PC-3 (cell line): Measurements from ENCODE around the gene PRKRIP1. TPM values are rescaled to one million over a fixed set of nuclear protein-coding genes. Genes with fewer than 3 reads are reported as not detected.

Experiments
- ATAC-seq: fragments of 200-7000 bp; cut with Tn5 transposase; 2 replicates; pipeline ENCODE4 v1.9.1; 2020; ENCODE audit warnings: mild to moderate bottlenecking, moderate library complexity
- BruUV-seq: library from RNA; stranded (reverse); fragments of 400-500 nt; replicated peaks from 2 replicates; lab custom pipeline; 2021; lab: Mats Ljungman, UMichigan
- CTCF ChIA-PET: fragments of 300-600 bp; sonication (Branson Sonifier 250); formaldehyde crosslinking; loops from one replicate; lab custom pipeline; 2022; ENCODE audit warnings: antibody characterized with exemption; lab: Charles Lee
- POLR2A ChIA-PET: fragments of 300-600 bp; sonication (Branson Sonifier 250); formaldehyde crosslinking; loops from one replicate; lab custom pipeline; 2022; ENCODE audit warnings: antibody characterized with exemption; ENCODE audit not compliant: unreplicated experiment; lab: Charles Lee
- DNase-seq: peaks from one replicate; pipeline ENCODE4 v3.0.0-alpha.2; 2015
- H2AFZ ChIP-seq: fragments of 300-600 bp; sonication (generic); 2 replicates; pipeline ENCODE4 v1.6.0; 2016; ENCODE audit warnings: antibody characterized with exemption, low read length
- H3F3A ChIP-seq: fragments of 300-600 bp; sonication (generic); one replicate; pipeline ENCODE4 v1.6.0; 2017; ENCODE audit warnings: antibody characterized with exemption, low read length, control low read depth, mild to moderate bottlenecking; ENCODE audit not compliant: unreplicated experiment
- H3K27ac ChIP-seq: fragments of 300-600 bp; sonication (generic); 2 replicates; pipeline ENCODE4 v1.5.1; 2016; ENCODE audit warnings: mild to moderate bottlenecking, low read length
- H3K27me3 ChIP-seq: fragments of 300-600 bp; sonication (generic); 2 replicates; pipeline ENCODE4 v1.6.1; 2016; ENCODE audit warnings: low read length, mixed read lengths
- H3K36me3 ChIP-seq: fragments of 300-600 bp; sonication (generic); 2 replicates; pipeline ENCODE4 v1.6.1; 2016; ENCODE audit warnings: low read depth, mixed run types, low read length, mixed read lengths
- H3K4me1 ChIP-seq: fragments of 300-600 bp; sonication (generic); 2 replicates; pipeline ENCODE4 v1.5.1; 2016; ENCODE audit warnings: low read length; ENCODE audit not compliant: insufficient read depth
- H3K4me2 ChIP-seq: fragments of 300-600 bp; sonication (generic); 2 replicates; pipeline ENCODE4 v1.6.0; 2016; ENCODE audit warnings: low read length
- H3K4me3 ChIP-seq: fragments of 300-600 bp; sonication (generic); 2 replicates; pipeline ENCODE4 v1.5.1; 2016; ENCODE audit warnings: mild to moderate bottlenecking, low read length, mixed read lengths
- H3K79me2 ChIP-seq: fragments of 300-600 bp; sonication (generic); 2 replicates; pipeline ENCODE4 v1.6.1; 2017; ENCODE audit warnings: low read length, mixed read lengths
- H3K9ac ChIP-seq: fragments of 300-600 bp; sonication (generic); 2 replicates; pipeline ENCODE4 v1.6.0; 2016; ENCODE audit warnings: mild to moderate bottlenecking, low read length
- H3K9me2 ChIP-seq: fragments of 300-600 bp; sonication (generic); replicated peaks from 2 replicates; pipeline ENCODE4 v1.6.1; 2016; ENCODE audit warnings: mixed run types, low read length, mixed read lengths
- H3K9me3 ChIP-seq: fragments of 300-600 bp; sonication (generic); 2 replicates; pipeline ENCODE4 v1.6.1; 2016; ENCODE audit warnings: low read length, mixed read lengths
- H4K20me1 ChIP-seq: fragments of 300-600 bp; sonication (generic); 2 replicates; pipeline ENCODE4 v1.6.1; 2016; ENCODE audit warnings: low read length, mixed read lengths
- EZH2 ChIP-seq: fragments of 300-600 bp; sonication (generic); IDR thresholded peaks from one replicate; pipeline ENCODE4 v1.6.1; 2017; ENCODE audit warnings: antibody characterized with exemption, mild to moderate bottlenecking, low read length; ENCODE audit not compliant: unreplicated experiment
- EZH2phosphoT487 ChIP-seq: fragments of 300-600 bp; sonication (generic); IDR thresholded peaks from 2 replicates; pipeline ENCODE4 v1.6.1; 2018; ENCODE audit warnings: mild to moderate bottlenecking, antibody characterized with exemption, low read length, borderline replicate concordance
- intact Hi-C: fragments of 100-400 bp; cut with micrococcal nuclease; formaldehyde crosslinking; loops from 2 replicates; pipeline ENCODE4 v1.9.0; 2023
- total RNA-seq: library from RNA; depleted of rRNA; stranded (reverse); fragments of >200 nt; gene quantifications from 2 replicates; pipeline ENCODE4 v1.2.3, GENCODE V29; 2014
- TF ChIP-seq, protein P1 (sequence below): fragments of 300-600 bp; sonication (generic); conservative IDR thresholded peaks from 2 replicates; pipeline ENCODE4 v1.5.1; 2017; ENCODE audit warnings: antibody characterized with exemption, low read depth, mild to moderate bottlenecking, low read length

Gene PRKRIP1
- total RNA-seq, 1 experiment from 2014 or later: 28.9 TPM

DNA sequence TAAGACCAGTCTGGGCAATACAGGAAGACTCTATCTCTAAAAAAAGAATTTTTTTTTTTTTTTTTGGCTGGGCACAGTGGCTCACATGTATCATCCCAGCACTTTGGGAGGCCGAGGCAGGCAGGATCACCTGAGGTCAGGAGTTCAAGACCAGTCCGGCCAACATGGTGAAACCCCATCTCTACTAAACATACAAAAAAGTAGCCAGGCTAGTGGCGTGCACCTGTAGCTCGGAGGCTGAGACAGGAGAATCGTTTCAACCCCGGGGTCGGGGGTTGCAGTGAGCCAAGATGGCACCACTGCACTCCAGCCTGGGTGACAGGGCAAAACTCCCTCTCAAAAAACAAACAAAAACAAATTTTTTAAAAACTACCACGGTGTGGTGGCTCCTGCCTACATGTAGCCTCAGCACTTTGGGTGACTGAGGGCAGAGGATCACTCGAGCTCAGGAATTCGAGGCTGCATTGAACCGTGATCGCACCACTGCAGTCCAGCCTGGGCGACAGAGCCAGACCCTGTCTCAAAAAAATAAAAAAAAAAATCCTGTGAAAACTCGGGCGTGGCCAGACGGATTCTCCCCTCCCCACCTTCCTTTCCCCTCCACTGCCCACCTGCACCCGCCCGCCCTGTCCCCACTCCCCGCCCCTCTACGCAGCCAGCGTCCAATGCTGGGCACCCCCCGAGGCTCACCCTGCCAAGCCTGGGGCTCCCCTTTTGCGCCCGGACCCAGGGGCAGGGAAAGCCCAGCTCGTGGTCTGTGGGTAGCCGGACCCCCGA, 36.5 kb downstream of the PRKRIP1 start:
- peak overlapping the region; percentile 63; the same call in 1 of the 2 replicates for H2AFZ ChIP-seq
- no TSS peak for BruUV-seq
- H3K27ac ChIP-seq: no peak overlapping the region

DNA sequence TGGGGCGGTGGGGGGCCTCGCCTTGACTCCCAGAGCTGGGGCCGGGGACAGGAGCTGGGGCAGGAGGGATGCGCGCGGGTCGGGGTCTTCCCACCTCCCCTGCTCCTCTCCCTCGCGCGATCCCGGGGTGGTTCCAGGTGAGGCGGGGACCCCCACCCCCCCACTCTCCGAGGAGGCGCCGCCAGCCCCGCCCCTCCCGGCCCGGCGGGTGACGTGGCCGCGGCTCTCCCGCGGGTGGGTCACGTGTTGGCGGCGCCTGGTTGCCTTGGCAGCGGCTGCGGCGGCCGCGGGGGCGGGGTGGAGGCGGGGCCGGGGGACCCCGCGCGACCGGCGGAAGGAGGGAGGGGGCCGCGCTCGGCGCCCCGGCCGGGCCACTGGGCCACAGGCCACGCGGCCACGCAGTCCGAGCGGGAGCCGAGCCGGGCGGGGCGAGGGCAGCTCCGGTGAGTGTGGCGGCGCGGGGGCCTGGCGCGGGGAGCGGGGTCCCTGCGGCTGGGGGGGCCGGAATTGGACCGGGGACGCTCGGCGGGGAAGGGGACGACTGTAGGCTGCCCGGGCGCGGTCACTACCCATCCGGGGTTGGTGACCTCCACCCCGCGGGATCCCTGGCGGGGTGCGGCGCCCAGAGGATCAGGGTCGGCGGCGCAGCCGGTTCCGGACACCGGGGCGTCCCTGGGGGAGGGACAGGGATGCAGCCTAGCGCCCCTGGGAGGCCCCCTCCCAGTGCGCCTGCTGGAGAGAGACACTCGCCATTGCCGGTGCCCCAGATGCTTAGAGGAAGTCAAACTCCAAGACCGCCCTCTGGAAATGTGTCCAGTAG, 37.3 kb downstream of the PRKRIP1 start, which contains the start of gene ORAI2:
TSS of gene ORAI2 (plus strand) at position 357 of the 820 bp plus-strand sequence. CDS start 5,382 bp downstream, outside the sequence.
- H3K4me2 ChIP-seq: peak within 1 kb of the TSS; percentile 94
- H3K36me3 ChIP-seq: no peaks in the 10 kb centered on the region
- no TSS peak for BruUV-seq
- peaks cover 6% of the 10 kb centered on the region for H3F3A ChIP-seq
- ChIA-PET POLR2A (interaction anchor here (0.6 kb wide), 2 partner anchors 17 to 227 kb away, joined by 3 to 6 read pairs; no protein-coding TSS in a partner anchor), CTCF (interaction anchor here (0.6 kb wide), 1 partner anchor 17 kb away, joined by 6 read pairs; no protein-coding TSS in a partner anchor)
- no peaks in the 10 kb centered on the region for H3K79me2 ChIP-seq
- DNase-seq: peak; percentile 58
- no peaks in the 10 kb centered on the region for H3K9me3 ChIP-seq
- no peaks in the 10 kb centered on the region for H3K9me2 ChIP-seq
- TF ChIP-seq EZH2 (no peak), EZH2phosphoT487 (no peak)
- TF ChIP-seq, protein P1, sequence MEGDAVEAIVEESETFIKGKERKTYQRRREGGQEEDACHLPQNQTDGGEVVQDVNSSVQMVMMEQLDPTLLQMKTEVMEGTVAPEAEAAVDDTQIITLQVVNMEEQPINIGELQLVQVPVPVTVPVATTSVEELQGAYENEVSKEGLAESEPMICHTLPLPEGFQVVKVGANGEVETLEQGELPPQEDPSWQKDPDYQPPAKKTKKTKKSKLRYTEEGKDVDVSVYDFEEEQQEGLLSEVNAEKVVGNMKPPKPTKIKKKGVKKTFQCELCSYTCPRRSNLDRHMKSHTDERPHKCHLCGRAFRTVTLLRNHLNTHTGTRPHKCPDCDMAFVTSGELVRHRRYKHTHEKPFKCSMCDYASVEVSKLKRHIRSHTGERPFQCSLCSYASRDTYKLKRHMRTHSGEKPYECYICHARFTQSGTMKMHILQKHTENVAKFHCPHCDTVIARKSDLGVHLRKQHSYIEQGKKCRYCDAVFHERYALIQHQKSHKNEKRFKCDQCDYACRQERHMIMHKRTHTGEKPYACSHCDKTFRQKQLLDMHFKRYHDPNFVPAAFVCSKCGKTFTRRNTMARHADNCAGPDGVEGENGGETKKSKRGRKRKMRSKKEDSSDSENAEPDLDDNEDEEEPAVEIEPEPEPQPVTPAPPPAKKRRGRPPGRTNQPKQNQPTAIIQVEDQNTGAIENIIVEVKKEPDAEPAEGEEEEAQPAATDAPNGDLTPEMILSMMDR: no peak
- intact Hi-C loops: no loop called here
- peak; percentile 49 for ATAC-seq
- H3K4me1 ChIP-seq: peaks cover 15% of the 10 kb centered on the region
- H3K27ac ChIP-seq: no peak within 1 kb of the TSS
- H2AFZ ChIP-seq: peak within 1 kb of the TSS; percentile 84
- H3K9ac ChIP-seq: peak within 1 kb of the TSS; percentile 75
- H3K27me3 ChIP-seq: no peaks in the 10 kb centered on the region
- H4K20me1 ChIP-seq: no peaks in the 10 kb centered on the region
- peak within 1 kb of the TSS; percentile 82 for H3K4me3 ChIP-seq

More for the DNA sequence above, 36.5 kb downstream of the PRKRIP1 start:
- H3K4me3 ChIP-seq: peak overlapping the region; percentile 52
- H3K36me3 ChIP-seq: no peaks in the 10 kb centered on the region
- H3K79me2 ChIP-seq: no peaks in the 10 kb centered on the region
- peak overlapping the region; percentile 75 for H3K4me2 ChIP-seq
- ATAC-seq (no peak; the same call in 1 of the 2 replicates), DNase-seq (no peak)
- H3K9me2 ChIP-seq: no peaks in the 10 kb centered on the region
- H3K4me1 ChIP-seq: peaks cover 15% of the 10 kb centered on the region
- no peaks in the 10 kb centered on the region for H4K20me1 ChIP-seq
- H3K9me3 ChIP-seq: no peaks in the 10 kb centered on the region
- no peak overlapping the region for H3K9ac ChIP-seq
- no peaks in the 10 kb centered on the region for H3K27me3 ChIP-seq
- intact Hi-C loops: no loop called here
- peaks cover 6% of the 10 kb centered on the region for H3F3A ChIP-seq
- TF ChIP-seq, protein P1: no peak
- no peak for TF ChIP-seq EZH2
- ChIA-PET POLR2A (no interaction called here), CTCF (no interaction called here)
